ENCODE results near the gene F12. TPM values are rescaled to one million over a fixed set of nuclear protein-coding genes. Genes with fewer than 3 reads are reported as not detected.

F12 gene
- polyA plus RNA-seq, 1 of the 3 experiments (the other 2 are of a cell fraction) = 4.3 TPM

- ChIA-PET CTCF (interaction anchor here (0.9 to 4.9 kb wide), 4 partner anchors 16 to 127 kb away, joined by 3 to 47 read pairs (median 16); no protein-coding TSS in a partner anchor), POLR2A (no interaction called here)
- Histone ChIP-seq H4K20me1 (ENCODE audit: insufficient read depth) (no peaks in the 10 kb centered on the region), H3K27ac (ENCODE audit: low read depth in 2 of 2, low read length in 1 of 2) (no peak overlapping the region), H2AFZ (ENCODE audit: low read depth) (no peak overlapping the region), H3K36me3 (replicated peaks in 1 of 2; ENCODE audit: control insufficient read depth in 1 of 2, insufficient read depth in 2 of 2, low read length in 1 of 2) (no peaks in the 10 kb centered on the region), H3K4me3 (ENCODE audit: low read depth in 2 of 2, low read length in 1 of 2) (no peak overlapping the region), H3K27me3 (ENCODE audit: insufficient read depth) (no peaks in the 10 kb centered on the region), H3F3A (replicated peaks; ENCODE audit: insufficient read depth) (peaks cover 6% of the 10 kb centered on the region), H3K9ac (no peak overlapping the region), H3K4me2 (no peak overlapping the region), H3K9me3 (no peaks in the 10 kb centered on the region), H3K79me2 (ENCODE audit: insufficient read depth) (no peaks in the 10 kb centered on the region), H3K9me2 (no peaks in the 10 kb centered on the region), H3K4me1 (ENCODE audit: control insufficient read depth in 1 of 2, insufficient read depth in 2 of 2, low read depth in 1 of 2, low read length in 1 of 2) (peaks cover 0 to 9% of the 10 kb centered on the region in 2 experiments; a peak in 1 of 4 replicates)
- 86% methylated on average over 6 of the region's 6 CpGs for WGBS (ENCODE audit: low lambda C conversion rate)
- DNase-seq = no peak
- TF ChIP-seq RCOR1 (IDR thresholded peaks at IDR 0.05; ENCODE audit: low read length) (no peak), JUND (IDR thresholded peaks at IDR 0.05) (no peak), FOXJ3 (CRISPR knock-in tag; IDR thresholded peaks at IDR 0.05) (no peak), TAF1 (IDR thresholded peaks at IDR 0.05; ENCODE audit: borderline replicate concordance, low read depth, low read length) (no peak), RFX5 (IDR thresholded peaks at IDR 0.05; ENCODE audit: low read length) (no peak), SMC3 (IDR thresholded peaks at IDR 0.05; ENCODE audit: low read depth, low read length) (no peak), ELF1 (IDR thresholded peaks at IDR 0.05) (no peak), EP300 (IDR thresholded peaks at IDR 0.05; ENCODE audit: borderline replicate concordance in 1 of 2, low read depth in 1 of 2, low read length in 1 of 2) (no peak), CTCF (IDR thresholded peaks at IDR 0.05) (no peak), EZH2phosphoT487 (IDR thresholded peaks at IDR 0.05; ENCODE audit: borderline replicate concordance, low read depth) (no peak), REST (IDR thresholded peaks at IDR 0.05; ENCODE audit: low read depth, low read length) (no peak), IRF3 (IDR thresholded peaks at IDR 0.05; ENCODE audit: low read depth, low read length) (no peak), TCF12 (IDR thresholded peaks at IDR 0.05) (no peak), USF2 (IDR thresholded peaks at IDR 0.05; ENCODE audit: borderline replicate concordance, low read depth, low read length) (no peak)
Observed at GRCh38 chr5:177373806-177374205, 35.6 kb downstream of the F12 start.
